GM21447 (cell line): Measurements from ENCODE around the gene MYBPC3.

Experiments
- ATAC-seq: cut with Tn5 transposase; IDR thresholded peaks from one replicate; pipeline ENCODE4 v1.9.1; 2021; ENCODE audit not compliant: unreplicated experiment

Gene MYBPC3

DNA sequence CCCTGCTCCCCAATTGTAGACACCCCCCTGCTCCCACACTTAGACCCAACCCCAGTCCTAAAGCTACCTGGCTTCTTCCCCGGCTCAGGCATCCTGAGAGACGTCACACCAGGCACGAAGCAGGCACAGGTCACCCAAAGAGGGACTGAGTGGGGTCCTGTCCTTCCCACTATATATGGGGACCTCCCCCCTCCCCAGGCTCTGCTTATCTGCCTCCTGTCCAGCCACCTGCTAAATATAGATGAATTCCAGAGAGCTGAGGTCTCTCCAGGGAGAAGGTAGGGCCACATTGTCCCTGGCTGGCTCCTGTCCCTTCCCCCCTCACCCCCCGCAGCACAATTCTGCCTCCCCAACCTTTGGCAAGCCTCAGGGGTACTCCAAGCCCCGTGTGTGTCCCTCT, at the start of gene MYBPC3:
MYBPC3 (minus strand) TSS at position 147 of the 400 bp plus-strand sequence; CDS start at position 92, 55 bp downstream.
- no peak for ATAC-seq

DNA sequence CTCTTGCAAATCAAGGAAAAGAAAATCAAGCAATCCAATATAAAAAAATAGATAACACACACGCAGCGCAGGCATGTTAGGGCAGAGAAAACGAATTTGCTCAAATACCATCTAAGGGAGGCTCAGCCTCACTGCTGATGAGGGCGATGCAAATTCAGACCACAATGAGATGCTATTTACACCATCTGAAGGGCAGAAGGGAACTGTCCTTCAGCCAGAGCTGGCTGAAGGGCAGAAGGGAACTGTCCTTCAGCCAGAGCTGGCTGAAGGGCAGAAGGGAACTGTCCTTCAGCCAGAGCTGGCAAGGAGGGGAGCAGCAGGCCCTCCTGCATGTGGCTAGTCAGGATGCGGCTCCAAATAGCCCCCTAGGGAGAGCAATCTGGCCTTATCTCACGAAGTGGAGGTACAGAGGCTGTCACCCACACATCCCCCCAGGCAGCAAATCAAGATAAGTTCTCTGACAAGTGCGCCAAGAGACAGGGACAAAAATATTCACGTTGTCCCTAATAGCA, 48.3 kb upstream of the MYBPC3 start:
- peak; percentile 72 for ATAC-seq

DNA sequence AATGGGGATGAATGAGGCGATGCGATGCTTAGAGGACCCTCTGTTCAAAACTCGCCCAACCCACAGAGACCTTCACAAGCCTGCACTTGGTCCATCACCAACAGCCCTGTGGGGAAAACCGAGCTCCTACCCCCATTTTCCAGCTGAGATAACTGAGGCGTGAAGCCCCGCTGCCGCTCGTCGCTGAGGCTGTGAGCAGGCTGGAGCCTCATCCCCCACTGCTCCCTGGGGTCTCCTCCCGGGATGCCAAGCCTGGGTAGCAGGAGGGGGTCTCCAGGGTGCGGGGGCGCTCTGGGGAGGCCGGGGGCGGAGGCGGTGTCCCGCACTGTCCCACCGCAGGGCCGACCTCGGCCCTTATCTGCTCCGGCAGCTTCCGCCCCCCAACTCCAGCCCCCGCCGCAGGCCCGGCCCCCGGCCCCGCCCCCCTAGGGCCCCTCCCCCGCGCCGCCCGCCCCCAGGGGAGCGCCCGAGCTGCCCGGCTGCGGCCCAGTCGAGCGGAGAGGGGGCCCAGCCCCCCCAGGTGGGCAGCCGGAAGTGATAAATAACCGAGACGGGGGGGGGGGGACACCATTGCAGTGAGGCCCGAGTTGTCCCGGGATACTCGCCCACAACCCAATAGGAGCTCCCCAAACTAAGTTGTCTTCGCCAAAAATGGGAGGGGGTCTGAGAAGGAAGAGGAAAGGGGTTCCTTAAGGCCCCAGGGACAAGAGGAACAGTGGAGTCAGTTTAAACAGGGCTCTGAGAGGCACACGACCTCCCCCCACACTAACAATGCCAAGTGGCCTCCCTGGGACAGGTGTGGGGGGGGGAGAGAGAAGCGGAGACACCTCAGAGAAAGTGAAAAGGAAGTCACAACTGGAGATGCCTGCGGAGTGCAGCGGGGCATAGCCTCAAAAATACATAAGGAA, 47.6 kb upstream of the MYBPC3 start:
- ATAC-seq: peak; percentile 51

DNA sequence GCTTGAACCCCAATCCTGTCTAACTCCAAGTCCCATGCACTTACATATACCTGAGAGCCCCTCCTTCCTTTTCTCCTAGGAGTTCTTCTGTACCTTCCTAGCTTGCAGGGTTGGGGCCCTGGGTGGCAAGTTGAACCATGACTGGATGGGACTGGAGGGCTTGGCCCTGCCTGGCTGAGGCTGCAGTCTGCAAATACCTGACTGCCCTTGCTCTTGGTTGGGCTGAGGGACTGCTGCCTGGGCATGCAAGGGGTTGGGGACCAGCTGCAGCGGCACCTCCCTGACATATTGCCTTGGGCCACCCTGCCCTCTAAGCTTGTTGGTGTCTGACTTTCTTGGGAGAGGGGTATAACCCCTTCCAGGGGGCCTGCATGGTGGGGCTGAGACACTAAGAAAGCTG, 46.0 kb upstream of the MYBPC3 start:
- ATAC-seq: no peak

DNA sequence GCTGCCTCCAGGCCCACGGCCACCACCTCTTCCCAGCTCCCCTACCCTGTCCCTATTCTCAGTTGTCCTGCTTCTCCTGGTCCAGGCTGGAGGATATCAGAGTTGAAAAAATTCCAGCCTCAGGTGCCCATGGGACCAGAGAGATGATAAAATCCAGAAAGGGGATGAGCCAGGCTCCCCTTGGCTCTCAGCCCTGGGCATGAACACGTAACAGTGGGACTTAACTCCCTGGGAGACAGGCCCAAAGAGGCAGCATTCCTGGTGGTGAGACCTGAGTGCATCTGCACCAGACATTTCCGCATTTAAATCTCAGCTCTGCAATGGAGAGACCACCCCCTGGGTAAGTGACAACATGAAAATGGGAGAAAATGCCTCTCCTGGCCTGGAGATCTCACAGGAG, 45.5 kb upstream of the MYBPC3 start:
- no peak for ATAC-seq

DNA sequence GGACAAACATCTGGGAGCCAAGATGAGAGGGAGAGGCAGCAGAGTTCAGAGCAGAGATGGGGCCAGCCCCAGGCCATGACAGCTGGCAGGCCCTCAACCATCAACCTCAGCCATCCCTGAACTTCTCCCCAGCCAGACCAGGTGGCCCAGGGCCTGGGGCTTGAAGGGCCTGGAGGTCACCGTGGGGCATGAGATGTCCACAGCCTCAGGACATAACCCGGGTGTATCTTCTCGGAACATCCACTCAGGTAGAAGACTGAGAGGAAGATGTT, 43.5 kb upstream of the MYBPC3 start:
- no peak for ATAC-seq

DNA sequence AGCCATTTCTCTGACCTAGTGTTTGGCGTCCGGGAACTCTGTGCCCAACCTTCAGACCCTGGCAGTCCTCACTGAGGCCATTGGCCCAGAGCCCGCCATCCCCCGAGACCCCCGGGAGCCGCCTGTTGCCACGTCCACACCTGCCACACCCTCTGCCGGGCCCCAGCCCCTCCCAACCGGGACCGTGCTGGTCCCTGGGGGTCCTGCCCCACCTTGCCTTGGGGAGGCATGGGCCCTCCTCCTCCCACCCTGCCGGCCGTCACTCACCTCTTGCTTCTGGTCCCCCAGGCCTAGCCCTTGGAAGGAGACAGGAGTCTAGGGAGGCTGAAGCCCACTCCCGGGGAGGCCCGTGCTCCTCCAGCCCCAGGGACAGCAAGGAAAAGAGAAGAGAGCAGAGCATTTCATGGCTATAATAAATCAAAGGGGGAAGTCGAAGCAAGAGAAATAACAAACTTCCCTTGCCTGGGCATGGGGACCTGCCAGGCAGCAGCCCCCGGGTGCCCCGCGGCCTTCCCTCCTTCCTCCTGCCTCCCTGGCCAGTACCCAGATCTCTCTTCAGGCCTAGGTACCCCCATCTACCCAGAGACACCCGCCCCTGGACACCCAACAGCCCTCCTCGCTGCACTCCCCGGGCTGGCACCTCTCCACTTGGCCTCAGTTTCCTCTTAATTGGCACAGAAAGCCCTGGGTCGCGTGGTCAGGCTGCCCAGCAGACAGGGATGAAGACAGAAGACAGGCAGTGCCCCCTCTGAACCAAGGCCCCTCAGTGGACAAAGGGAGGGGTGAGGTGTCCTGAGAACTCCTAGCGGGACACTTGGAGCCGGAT, 42.9 kb upstream of the MYBPC3 start:
- ATAC-seq: no peak

DNA sequence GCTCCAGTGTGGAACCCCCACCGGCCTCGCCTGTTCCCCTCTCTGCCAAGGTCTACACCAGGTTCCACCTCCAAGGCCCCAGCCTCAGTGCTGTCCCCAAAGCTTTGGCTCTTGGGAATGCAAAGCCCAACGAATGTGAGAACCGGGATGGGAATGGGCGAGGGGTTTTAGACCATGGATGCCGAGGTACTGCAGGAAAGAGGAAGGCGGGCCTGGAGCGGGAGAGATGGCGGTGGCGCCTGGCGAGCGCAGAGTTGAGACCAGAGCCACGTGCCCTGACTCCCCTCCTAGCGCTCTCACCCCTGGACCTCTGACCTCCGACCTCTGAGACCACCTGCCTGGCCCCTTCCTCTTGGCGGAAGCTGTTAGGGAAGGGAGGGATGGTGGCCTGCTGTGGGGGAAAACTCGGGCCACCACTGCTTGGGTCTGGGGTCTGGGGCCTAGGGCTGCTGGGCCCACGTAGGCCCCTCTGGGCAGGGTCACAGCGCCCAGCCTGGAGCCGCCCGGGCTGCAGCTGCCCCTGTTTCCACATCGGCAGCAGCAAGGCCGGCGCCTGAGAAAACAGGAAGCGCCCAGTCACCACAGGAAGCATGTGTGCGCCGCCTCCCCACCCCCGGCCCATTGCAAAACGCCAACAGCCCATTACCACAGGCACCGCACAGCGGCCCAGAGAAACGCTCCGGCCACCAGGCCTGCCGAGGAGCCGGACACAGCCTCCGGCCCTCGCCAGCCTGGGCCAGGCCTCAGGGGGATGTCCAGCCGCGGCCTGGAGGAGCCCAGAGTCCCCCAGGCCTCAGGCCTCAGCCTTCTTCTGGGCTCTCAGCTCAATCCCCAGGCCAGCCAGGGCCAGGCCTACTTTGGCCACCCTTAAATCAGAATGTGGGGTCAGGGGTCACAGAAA, 42.1 kb upstream of the MYBPC3 start:
- ATAC-seq: peak; percentile 64

DNA sequence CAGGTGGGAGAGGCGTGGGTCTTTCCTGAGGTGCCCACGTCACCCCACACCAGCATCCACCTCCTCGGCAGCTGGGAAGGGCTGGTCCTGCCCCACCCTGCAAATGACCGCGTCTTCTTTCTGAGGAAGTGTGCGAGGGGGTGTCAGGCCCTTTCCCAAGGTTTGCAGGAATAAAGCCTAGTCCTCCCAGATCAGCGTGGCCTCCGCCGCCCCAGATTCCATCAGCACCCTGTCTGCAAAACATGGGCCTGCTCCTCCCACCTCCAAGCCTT, 41.5 kb upstream of the MYBPC3 start:
- no peak for ATAC-seq

DNA sequence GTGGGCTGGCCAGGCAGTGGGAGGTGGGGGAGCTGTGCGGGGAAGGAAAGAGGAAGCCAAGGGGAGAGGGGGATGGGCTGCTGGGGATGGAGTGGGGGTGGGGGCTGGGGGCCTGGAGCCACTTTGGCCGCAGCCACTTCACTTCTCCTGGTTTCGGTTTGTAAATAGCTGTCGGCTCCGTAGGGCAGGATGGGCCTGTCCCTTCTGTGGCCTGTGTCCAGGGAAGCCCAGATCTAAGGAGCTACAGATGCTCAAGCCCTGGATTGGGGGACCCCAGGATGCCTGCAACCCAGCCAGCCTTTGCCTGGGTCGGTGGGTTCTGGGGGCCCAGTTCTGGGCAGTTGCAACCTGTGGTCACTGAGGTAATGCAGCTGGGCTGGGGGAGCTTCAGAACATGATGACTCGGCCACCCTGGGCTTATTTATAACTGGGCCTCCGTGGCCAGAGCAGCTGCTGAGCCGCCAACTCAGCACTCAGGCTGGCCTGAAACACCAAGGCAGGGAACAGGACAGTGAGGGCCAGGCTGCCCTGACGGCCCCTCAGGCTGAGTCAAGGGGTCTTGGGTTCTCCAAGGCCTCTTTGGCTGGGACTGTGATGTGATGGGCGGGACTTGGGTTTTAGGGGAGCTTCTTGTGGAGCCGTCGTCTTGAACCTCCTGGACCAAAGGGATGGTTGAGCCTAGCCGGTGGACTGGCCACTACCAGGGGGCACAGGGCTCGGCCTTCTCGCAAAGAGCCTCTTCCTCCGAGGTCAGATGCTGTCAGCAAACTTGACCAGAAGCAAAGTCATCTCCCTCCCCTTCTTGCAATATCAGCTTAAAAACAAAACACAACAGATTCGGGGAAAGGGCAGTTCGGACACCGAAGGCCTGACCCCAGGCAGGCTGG, 40.9 kb upstream of the MYBPC3 start:
- no peak for ATAC-seq

DNA sequence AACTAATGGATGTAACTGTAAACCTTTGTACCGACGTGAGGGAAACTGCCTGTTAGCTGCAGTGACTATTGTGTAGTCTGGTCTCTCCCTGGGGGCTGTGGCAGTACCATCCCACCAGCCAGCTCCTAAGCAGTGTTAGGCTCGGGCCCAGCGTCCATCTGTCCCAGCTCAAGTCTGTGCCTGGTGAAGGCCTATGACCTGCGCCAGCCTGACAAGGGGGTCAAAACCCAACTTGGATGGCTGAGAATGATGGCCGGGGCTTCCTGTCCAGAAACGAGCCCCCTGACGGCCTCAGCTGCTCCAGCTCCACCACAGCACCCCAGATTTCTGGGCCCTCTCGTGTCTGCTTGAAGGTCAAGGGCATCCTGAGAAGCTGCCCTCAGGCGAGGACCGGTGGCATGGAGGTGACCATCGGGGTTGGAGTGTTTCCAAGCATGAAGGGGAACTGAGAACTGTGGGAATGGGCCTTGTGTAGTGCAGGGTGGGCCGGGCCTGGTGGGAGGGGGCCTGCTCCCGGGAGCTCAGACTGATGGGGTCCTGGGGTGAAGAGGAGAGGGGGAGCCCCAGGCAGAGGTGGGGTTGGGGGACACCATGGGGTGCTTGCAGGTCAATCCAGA, 40.2 kb upstream of the MYBPC3 start:
- ATAC-seq: no peak

DNA sequence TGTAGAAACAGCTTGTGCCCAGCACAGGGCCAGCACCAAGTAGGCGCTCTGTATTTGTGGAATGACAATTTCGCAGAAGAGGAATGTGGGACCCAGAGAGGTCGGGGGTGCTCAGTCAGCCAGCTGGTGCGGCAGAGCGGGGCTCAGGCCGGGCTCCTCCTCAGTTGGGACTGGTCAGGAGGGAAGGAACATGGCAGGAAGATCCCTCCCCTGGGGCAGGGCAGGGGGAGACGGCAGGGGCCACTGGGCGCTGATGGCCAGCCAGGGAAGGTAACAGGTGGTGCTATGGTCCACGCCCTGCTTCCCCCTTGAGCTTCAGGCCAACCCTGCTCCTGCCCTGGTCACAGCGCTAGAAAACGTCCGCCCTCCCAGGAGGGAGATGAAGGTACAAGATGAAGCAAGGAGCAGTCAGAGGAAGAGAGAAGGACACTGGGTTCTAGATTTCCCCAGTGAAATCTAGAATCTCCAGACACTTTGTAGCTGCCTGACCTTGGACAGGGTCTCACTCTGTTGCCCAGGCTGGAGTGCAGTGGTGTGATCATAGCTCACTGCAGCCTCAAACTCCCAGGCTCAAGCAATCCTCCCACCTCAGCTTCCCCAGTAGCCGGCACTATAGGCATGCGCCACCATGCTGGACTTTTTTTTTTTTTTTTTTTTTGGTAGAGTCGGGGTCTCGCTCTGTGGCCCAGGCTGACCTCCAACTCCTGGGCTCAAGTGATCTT, 39.4 kb upstream of the MYBPC3 start:
- ATAC-seq: no peak

DNA sequence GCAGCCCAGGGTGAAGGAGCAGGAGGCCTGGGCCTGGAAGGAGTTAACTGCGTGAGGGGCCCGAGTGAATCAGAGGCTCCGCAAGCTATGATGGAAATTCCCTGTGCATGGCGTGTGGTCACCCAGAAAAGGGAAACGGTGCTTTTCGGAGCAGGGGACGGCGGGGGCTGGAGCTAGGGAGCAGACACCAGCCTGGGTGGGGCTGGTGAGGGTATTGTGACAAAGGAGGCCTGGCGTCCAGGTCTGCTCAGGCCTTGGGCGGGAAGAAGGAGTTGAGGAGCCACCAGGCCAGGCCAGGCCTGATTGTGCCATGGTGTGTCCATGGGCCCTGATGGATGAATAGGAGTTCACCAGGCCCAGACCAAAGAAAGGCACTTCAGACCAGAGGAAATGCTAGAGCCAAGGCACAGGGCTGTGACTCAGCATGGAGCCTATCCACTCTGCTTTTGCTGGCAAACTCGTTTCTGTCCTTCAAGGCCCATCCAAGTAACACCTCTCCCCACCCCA, 38.6 kb upstream of the MYBPC3 start:
- ATAC-seq: no peak

DNA sequence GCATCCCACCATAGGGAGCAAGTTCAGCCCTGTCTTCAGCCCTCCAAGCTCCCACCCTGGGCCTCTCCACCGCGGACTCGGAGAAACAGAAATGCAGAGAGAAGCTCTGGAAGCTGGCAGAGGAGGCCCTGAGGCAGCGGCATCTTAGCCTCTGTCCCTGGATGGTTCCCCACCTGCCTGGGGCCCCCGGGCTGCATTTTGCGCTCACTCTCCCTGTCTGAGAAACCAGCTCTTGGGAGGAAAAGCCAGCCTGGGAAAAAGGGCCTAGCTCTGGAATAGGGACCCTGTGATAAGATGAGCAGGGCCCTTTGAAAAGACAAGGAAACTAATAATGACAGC, 37.9 kb upstream of the MYBPC3 start:
- ATAC-seq: no peak

DNA sequence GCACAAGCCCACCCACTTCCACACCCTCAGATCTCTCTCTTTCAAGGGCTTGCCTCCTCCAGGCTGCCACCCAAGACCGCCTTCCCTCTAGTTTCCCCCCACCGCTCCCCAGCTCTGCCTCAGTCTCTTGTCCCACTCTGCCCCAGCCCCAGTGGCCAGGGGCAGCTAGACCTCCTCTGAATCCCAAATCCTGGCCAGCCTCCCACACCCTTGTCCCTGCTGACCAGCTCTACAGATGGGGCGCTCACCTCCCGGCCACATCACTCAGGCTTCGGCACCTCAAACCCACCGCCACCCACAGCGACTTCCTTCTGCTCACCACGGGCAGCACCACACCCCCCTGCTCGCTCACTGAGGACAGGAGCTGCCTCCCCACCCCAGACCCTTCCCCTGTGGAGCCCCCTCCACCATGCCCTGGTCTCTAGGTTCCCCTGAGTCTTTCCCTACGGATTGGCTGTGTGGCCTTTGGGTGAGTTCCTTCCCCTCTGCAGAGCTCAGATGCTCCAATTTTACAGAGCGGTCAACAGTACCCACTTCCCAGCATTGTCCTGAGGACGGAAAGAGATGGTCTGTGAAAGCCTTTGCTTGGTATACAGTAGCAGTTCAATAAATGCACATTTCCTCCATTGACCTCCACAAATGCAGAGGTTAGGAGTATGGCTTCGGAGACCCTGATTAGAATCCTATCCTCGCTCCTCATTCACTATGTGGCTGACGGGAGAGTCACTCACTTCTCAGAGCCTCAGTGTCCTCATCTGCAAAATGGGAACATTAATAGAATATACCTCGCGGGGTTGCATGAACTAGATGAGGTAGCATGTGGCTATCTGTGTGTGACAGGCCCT, 37.3 kb upstream of the MYBPC3 start:
- no peak for ATAC-seq

DNA sequence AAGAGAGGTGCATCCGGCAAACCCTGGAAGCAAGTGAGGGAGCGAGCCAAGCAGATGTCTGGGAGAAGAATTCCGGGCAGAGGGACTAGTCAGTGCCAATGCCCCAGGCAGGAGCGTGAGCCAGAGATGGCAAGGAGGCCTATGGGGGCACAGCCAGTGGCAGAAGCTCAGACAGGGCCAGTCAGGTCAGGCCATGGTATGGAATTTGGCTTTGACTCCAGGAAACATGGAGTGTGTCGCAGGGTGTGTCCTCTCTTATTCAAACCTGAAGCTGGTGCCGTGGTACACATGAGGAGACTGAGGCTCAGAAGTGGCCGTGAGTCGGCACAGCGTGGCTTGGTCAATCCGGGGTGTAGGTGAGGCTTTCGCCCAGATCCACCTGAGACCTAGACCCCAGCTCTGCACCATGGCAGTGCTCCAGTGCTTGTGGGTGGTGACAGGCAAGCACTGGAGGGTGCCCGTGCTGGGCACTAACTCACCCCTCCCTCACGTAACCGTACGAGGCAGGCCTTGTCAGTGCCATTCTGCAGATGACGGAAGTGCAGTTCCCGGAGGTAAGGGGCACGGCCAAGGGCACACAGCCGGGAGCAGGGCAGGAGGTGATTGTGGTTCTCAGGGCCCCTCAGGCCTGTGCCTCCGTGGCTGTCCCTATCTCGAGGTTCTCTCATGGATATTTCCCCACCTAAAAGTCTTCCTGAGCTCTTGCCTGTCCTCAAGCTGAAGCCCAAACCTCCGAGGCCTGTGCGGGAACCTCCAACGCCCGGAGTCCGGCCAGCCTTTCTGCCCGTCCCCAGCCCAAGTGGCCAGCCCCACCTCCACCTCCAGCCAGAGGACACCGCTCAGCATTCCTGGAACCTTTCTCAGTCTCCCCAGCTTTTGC, 36.4 kb upstream of the MYBPC3 start:
- ATAC-seq: no peak

DNA sequence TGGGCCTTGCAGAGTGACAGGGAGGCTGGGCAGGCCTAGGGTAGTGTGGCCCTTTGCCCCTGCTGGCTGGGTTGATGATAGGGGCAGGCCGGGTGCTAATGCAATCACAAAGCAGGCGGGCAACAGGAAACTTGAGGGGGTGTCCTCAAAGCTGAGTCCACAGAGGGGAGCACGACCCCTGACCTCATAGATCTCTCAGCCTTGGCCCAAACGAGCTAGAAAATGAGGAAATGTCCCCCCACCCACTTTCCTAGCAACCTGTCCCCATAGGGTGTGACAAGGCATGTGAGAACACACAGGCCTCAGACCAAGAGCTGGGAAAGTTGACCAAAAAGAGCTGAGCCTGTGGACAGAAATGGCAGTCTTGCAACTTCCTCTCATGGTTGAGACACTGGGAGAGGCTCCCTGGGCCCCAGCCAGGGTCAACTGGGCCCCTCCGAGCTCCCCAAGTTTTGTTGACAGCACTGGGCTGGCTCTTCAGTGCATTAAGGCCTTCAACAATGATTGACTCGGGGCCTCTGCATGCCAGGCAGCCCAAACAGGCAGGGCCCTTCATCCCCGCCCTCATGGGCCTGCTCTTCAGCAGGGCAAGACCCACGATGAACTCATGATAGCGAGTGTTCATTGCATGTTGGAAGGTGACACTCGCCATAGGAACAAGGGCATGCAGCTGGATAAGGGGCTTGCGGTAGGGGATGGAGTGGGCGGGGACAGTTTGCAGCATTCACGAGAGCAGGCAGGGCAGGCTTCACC, 35.6 kb upstream of the MYBPC3 start:
- no peak for ATAC-seq
